ENCODE data around the gene MDC1.

The MDC1 gene

DNA sequence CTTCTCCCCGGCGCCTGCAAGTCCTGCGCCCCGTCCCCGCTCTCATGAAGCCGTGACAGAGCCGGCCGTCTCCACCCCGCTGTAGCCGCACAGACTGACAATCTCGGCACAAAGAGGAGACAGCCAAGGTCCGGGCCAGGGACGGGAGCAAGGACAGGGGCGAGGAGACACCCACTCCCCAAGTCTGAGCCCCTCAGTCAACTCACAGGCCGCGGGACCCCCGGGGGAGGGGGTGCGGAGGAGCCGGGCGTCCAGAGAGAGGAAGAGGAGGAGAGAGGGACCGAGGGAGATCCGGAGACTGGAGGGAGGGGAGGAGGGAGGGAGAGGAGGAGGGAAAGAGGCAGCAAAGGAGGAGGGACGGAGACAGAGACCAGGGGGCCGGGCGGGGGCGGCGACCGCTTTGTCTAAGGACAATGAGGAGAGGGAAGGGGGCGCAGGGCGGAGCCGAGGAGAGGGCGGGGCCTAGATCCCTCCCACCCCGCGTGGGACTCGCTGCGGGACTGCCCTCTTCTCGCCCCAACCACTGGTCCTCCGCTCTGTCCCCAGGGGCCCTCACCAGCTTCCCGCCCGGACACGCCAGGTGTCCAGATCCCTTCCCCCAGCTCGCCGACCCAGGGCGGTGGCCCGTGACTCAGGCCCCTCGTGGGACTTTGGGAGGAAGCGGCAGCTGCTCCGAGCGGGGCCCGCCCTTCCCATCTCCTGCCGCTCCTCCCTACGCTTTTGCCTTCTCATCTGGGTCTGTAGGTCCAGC is 30.0 kb downstream of the MDC1 start:
- H3K4me2 ChIP-seq (ENCODE audit: low read length) = peak overlapping the region; percentile 100
- H3K27me3 ChIP-seq (ENCODE audit: low read depth, low read length) = no peaks in the 10 kb centered on the region
- H3K36me3 ChIP-seq (replicated peaks; ENCODE audit: low read depth, low read length) = peaks cover 3% of the 10 kb centered on the region
- peak overlapping the region; percentile 90 for H3K4me3 ChIP-seq (ENCODE audit: low read length)
- H3K79me2 ChIP-seq (ENCODE audit: low read length) = peaks cover 43% of the 10 kb centered on the region
- H3K27ac ChIP-seq (ENCODE audit: low read length) = peak overlapping the region; percentile 75
- no peak overlapping the region for H2AFZ ChIP-seq (ENCODE audit: low read depth, low read length)
- TF ChIP-seq EZH2phosphoT487 (IDR thresholded peaks at IDR 0.05; ENCODE audit: low read depth) = no peak
- TF ChIP-seq, protein P1, sequence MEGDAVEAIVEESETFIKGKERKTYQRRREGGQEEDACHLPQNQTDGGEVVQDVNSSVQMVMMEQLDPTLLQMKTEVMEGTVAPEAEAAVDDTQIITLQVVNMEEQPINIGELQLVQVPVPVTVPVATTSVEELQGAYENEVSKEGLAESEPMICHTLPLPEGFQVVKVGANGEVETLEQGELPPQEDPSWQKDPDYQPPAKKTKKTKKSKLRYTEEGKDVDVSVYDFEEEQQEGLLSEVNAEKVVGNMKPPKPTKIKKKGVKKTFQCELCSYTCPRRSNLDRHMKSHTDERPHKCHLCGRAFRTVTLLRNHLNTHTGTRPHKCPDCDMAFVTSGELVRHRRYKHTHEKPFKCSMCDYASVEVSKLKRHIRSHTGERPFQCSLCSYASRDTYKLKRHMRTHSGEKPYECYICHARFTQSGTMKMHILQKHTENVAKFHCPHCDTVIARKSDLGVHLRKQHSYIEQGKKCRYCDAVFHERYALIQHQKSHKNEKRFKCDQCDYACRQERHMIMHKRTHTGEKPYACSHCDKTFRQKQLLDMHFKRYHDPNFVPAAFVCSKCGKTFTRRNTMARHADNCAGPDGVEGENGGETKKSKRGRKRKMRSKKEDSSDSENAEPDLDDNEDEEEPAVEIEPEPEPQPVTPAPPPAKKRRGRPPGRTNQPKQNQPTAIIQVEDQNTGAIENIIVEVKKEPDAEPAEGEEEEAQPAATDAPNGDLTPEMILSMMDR (IDR thresholded peaks at IDR 0.05; ENCODE audit: low read depth, low read length) = no peak
- H3K4me1 ChIP-seq (ENCODE audit: low read length) = peaks cover 37% of the 10 kb centered on the region
- peaks cover 1% of the 10 kb centered on the region; the same call in 1 of the 2 replicates for H4K20me1 ChIP-seq (ENCODE audit: insufficient read depth, low read length)
- peak overlapping the region; percentile 93 for H3K9ac ChIP-seq (ENCODE audit: low read length)
- no peaks in the 10 kb centered on the region for H3K9me3 ChIP-seq (ENCODE audit: insufficient read depth, low read length)

DNA sequence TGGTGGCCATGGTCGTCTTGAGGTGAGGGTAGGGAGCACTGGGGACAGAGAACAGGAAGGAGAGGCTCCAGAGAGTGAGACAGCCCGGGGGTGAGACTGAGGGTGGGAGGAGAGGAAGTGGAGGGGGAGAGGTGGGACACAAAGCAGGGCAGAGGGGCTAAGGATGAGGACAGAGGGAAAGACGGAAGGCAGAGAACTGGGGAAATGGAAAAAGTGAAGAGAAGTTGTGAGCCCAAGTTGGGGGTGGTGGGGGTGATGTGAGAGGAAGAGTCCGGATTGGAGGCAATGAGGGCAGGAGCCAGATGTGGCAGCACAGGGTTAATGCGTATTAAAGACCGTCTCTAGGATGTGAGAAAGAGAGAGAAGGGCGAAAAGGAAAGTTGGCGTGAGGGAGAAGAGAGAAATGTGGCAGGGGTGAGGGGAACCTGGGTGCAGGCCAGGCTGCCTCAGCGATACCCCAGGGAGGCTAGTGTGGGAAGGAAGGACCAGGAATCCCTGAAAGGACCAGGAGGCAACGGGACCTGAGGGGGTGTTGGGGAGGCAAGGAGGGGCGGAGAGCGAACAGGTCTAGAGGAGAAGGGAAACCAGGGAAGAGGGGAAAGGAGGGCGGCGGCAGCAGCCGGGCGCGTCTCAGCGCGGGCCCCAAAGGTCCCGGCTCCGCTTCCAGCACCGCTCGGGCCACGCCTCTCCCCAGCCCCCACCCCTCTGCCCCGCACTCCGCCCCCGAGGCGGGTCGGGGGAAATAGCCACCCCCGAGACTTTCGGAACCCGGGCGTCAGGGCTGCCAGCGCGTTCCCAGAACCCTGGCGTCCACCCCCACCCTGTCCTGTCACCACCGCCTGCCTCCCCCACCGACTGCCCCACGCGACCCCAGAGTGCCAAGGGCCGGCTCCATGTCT is 30.8 kb downstream of the MDC1 start, which contains the start of gene PPP1R18:
TSS of gene PPP1R18 (minus strand) at position 637 of the 899 bp plus-strand sequence. CDS start at position 10, 627 bp downstream.
- Histone ChIP-seq H4K20me1 (ENCODE audit: insufficient read depth, low read length) (peaks cover 5% of the 10 kb centered on the region; the same call in 1 of the 2 replicates), H3K27ac (ENCODE audit: low read length) (peak within 1 kb of the TSS; percentile 90)

DNA sequence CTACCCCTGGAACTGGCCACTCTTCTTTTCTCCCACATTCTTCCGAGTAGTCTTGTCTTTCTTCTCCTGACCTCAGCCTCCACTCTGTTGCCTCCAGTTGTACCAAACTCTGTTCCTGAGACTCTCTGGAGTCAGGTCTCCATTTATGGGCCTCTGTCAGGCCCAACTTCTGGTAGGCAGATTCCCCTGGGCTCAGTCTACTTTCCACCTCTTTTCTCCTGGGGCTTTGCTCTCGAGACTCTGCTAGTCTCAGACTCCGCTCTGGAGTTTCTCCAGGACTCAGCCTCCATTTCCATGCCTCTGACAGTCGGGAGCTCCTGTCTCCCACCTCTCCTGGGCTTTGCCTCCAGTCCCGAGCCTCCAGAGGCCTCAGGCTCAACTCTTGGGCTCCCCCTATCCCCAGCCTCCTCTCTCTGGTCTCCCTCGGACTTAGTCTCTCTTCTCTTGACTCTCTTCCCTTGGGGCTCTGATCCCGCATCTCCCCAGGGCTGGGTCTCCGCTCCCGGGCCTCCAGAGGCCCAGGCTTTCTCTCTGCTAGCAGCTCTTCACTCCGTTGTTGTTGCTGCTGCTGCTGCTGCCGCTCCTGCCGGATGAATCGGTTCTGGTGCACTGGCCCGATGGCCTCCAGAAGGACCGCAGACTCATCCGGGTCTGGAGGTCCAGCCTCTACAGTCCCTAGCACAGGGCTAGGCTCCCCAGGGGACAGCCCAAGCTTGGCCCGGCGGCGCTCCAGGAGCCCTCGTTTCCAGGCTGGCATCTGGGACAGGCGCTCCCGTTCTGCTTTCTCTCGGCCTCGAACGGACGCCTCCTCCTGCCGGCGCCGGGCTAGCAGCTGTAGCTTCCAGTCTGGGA is 31.7 kb downstream of the MDC1 start:
- Histone ChIP-seq H3K4me2 (ENCODE audit: low read length) (peak overlapping the region; percentile 100), H3K9me3 (ENCODE audit: insufficient read depth, low read length) (no peaks in the 10 kb centered on the region), H3K9ac (ENCODE audit: low read length) (peak overlapping the region; percentile 93), H3K4me3 (ENCODE audit: low read length) (peak overlapping the region; percentile 90), H2AFZ (ENCODE audit: low read depth, low read length) (no peak overlapping the region), H3K4me1 (ENCODE audit: low read length) (peaks cover 38% of the 10 kb centered on the region), H3K36me3 (replicated peaks; ENCODE audit: low read depth, low read length) (peaks cover 3% of the 10 kb centered on the region), H3K27me3 (ENCODE audit: low read depth, low read length) (no peaks in the 10 kb centered on the region), H3K79me2 (ENCODE audit: low read length) (peaks cover 56% of the 10 kb centered on the region), H4K20me1 (ENCODE audit: insufficient read depth, low read length) (peaks cover 5% of the 10 kb centered on the region; the same call in 1 of the 2 replicates), H3K27ac (ENCODE audit: low read length) (peak overlapping the region; percentile 90)
- TF ChIP-seq EZH2phosphoT487 (IDR thresholded peaks at IDR 0.05; ENCODE audit: low read depth) = no peak
- TF ChIP-seq, protein P1 (IDR thresholded peaks at IDR 0.05; ENCODE audit: low read depth, low read length) = peak; percentile 34

More for the DNA sequence above, 30.8 kb downstream of the MDC1 start, which contains the start of gene PPP1R18:
- Histone ChIP-seq H3K4me2 (ENCODE audit: low read length) (peak within 1 kb of the TSS; percentile 100), H3K4me3 (ENCODE audit: low read length) (peak within 1 kb of the TSS; percentile 90), H3K4me1 (ENCODE audit: low read length) (peaks cover 38% of the 10 kb centered on the region), H3K79me2 (ENCODE audit: low read length) (peaks cover 51% of the 10 kb centered on the region), H3K36me3 (replicated peaks; ENCODE audit: low read depth, low read length) (peaks cover 3% of the 10 kb centered on the region), H3K9me3 (ENCODE audit: insufficient read depth, low read length) (no peaks in the 10 kb centered on the region), H2AFZ (ENCODE audit: low read depth, low read length) (no peak within 1 kb of the TSS), H3K27me3 (ENCODE audit: low read depth, low read length) (no peaks in the 10 kb centered on the region), H3K9ac (ENCODE audit: low read length) (peak within 1 kb of the TSS; percentile 93)
- TF ChIP-seq, protein P1 (IDR thresholded peaks at IDR 0.05; ENCODE audit: low read depth, low read length) = no peak

Measured in OCI-LY3 (cell line).